Activated naive CD8-positive, alpha-beta T cell treated with anti-CD3 and anti-CD28 coated beads, Interleukin-2, amount 10 ng/mL, durations not matched to agents 7 days and 5 days (primary cell): ENCODE measurements around the gene CCS. TPM values are rescaled to one million over a fixed set of nuclear protein-coding genes. Genes with fewer than 3 reads are reported as not detected.
"Not testable (repeated sequence)": the region's sequence is repeated elsewhere in the genome, so short reads cannot be mapped to it uniquely, and the experiment has no call there.

ENCODE experiments used
- ATAC-seq: fragments of 150-1000 bp; cut with Tn5 transposase; one replicate; pipeline ENCODE4 v1.10.0; 2021; ENCODE audit warnings: low read depth, moderate library complexity
- POLR2A ChIA-PET: fragments of 350-600 bp; sonication (Branson Sonifier 250); formaldehyde crosslinking; loops from one replicate; lab custom pipeline; 2021; ENCODE audit warnings: antibody characterized with exemption; lab: Charles Lee
- DNase-seq: peaks from one replicate; pipeline ENCODE4 v3.0.0; 2021
- H3K27ac Mint-ChIP-seq: one replicate; pipeline ENCODE4 v1.8.0; 2022; ENCODE audit warnings: mild to moderate bottlenecking, mixed read lengths
- H3K27me3 Mint-ChIP-seq: one replicate; pipeline ENCODE4 v1.8.0; 2022; ENCODE audit warnings: mild to moderate bottlenecking, moderate library complexity, mixed read lengths
- H3K36me3 Mint-ChIP-seq: one replicate; pipeline ENCODE4 v1.8.0; 2021; ENCODE audit warnings: mild to moderate bottlenecking, mixed read lengths
- H3K4me1 Mint-ChIP-seq: one replicate; pipeline ENCODE4 v1.8.0; 2021; ENCODE audit warnings: mixed read lengths
- H3K4me3 Mint-ChIP-seq: one replicate; pipeline ENCODE4 v1.8.0; 2022; ENCODE audit warnings: mild to moderate bottlenecking, moderate library complexity, mixed read lengths
- H3K9me3 Mint-ChIP-seq: one replicate; pipeline ENCODE4 v1.8.0; 2021; ENCODE audit warnings: mixed read lengths
- total RNA-seq, 2 experiments: library from RNA; stranded (reverse); gene quantifications; one replicate each; pipeline ENCODE4 v1.2.3, GENCODE V29; 2021

CCS gene
- total RNA-seq, 2 experiments from 2014 or later = 46.6 to 47.5 TPM

DNA sequence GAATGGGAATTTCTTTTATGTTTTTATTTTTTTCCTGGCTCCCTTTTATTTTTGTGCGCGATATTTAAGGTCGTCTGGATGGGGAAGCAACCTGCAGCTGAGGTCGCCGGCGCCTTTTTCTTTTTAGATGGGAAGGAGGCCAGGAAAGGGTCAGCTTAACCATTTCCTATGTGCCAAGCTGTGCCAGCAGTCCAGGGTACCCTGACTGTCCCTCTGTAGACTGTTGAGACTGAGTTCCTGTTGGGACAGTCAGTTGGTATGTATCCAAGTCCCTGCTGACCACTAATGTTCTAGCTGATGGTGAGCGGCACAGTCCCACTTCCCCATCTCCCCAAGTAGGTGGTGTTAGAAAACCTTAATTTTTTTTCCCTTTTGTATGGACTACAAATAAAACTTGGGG lies 33.9 kb downstream of the CCS start:
- peaks cover 32% of the 10 kb centered on the region for H3K4me1 Mint-ChIP-seq
- ATAC-seq (no peak), DNase-seq (no peak)
- H3K9me3 Mint-ChIP-seq = no peaks in the 10 kb centered on the region
- POLR2A ChIA-PET = interaction anchor here (0.9 to 2.5 kb wide), 3 partner anchors 8 to 11 kb away, joined by 4 to 13 read pairs (median 4); partner anchors contain the start of gene RBM4
- no peak overlapping the region for H3K4me3 Mint-ChIP-seq
- peaks cover 48% of the 10 kb centered on the region for H3K36me3 Mint-ChIP-seq
- no peaks in the 10 kb centered on the region for H3K27me3 Mint-ChIP-seq
- no peak overlapping the region for H3K27ac Mint-ChIP-seq

DNA sequence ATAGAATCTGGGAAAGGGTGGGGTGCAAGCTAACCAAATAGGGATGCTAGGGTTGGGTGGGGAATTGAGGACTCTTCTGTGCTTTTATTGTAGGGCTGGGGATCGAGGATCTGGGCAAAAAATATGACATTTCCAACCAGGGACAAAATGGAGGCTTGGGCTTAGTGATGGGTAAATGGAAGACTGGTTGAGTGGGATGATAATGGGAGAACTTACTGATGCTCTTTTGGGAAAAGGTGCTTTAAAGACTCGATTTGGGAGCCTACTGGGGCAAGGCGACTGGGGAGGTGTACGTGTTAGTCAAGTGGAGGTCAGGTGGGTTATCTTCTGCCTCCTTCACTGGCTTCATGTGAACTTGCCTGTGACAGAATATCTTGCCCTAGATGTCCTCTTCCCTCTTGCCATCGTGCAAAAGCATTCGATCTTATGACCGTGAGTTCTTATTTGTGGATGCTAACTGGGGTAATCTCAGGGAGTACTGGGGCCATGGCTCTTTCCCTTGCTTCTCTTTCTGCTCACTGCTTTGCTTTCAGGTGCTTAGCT lies 35.1 kb downstream of the CCS start:
- peaks cover 46% of the 10 kb centered on the region for H3K36me3 Mint-ChIP-seq
- H3K4me3 Mint-ChIP-seq = no peak overlapping the region
- no peaks in the 10 kb centered on the region for H3K27me3 Mint-ChIP-seq
- peaks cover 23% of the 10 kb centered on the region for H3K4me1 Mint-ChIP-seq
- DNase-seq = no peak
- H3K27ac Mint-ChIP-seq = no peak overlapping the region
- H3K9me3 Mint-ChIP-seq = no peaks in the 10 kb centered on the region
- POLR2A ChIA-PET = interaction anchor here (1.4 to 2.5 kb wide), 2 partner anchors 9 kb away, joined by 6 to 13 read pairs; partner anchors contain the start of gene RBM4
- no peak for ATAC-seq

DNA sequence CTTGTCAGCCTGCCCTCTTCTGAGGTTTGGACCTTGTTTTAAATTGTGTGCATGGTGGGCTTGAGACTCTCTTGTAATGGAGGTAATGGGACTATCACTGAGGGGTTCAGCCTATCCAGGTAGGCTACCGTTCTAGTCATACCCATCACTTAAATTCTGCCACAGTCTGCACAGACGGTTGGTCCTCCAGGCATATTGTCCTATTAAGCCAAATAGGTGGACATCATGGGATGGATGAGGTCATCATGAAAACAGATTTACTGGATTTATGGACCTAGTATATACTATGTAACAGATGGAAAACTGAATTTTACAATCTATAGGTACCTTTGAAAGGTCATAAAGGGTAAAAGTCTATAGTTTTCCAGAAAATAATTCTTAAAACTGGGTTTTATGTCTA lies 36.4 kb downstream of the CCS start:
- H3K36me3 Mint-ChIP-seq = peaks cover 39% of the 10 kb centered on the region
- H3K27me3 Mint-ChIP-seq = no peaks in the 10 kb centered on the region
- POLR2A ChIA-PET = interaction anchor here (1.4 to 2.5 kb wide), 2 partner anchors 8 to 10 kb away, joined by 6 to 13 read pairs; partner anchors contain the start of gene RBM4
- ATAC-seq (no peak), DNase-seq (no peak)
- H3K4me3 Mint-ChIP-seq = no peak overlapping the region
- H3K9me3 Mint-ChIP-seq = no peaks in the 10 kb centered on the region
- peaks cover 13% of the 10 kb centered on the region for H3K4me1 Mint-ChIP-seq
- no peak overlapping the region for H3K27ac Mint-ChIP-seq

DNA sequence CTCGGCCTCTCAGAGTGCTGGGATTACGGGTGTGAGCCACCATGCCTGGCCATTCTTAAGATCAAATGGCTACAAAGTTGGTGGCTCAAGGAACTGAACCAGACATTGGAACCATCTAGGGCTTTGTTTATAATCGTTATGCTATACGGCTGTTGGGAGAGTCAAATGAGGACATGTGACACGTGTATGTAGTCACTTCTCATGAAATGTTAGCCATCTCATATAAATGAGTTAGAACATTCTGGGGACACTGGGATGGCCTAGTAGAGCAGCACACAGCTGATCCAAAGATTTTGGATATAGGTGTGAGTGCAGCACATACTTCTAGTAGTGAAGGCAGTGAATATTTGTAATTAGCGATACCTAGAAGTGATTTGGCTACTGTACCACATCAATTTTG lies 38.9 kb downstream of the CCS start:
- Mint-ChIP-seq H3K4me3 (no peak overlapping the region), H3K27me3 (no peaks in the 10 kb centered on the region), H3K36me3 (peaks cover 40% of the 10 kb centered on the region), H3K4me1 (peaks cover 13% of the 10 kb centered on the region), H3K9me3 (no peaks in the 10 kb centered on the region), H3K27ac (no peak overlapping the region)
- no peak for ATAC-seq
- POLR2A ChIA-PET = interaction anchor here (1.0 to 11.7 kb wide), 2 partner anchors 11 to 17 kb away, joined by 5 to 211 read pairs; partner anchors contain the start of gene RBM14
- no peak for DNase-seq

DNA sequence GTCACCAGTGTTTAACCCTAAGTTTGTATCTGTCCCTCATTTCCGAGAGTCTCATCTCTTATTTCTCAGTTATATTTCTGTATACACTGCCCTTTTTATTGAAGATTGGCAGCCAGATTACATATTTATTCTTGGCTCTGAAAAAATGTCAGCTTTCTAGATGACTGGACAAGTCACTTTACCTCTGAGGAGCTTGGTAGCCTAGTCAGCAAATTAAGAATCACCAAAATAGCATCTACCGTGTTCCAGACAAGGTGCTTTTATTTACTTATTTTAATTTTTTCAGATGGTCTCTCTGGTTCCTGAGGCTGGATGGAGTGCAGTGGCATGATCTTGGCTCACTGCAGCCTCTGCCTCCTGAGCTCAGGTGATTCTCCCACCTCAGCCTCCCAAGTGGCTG lies 40.0 kb downstream of the CCS start:
- ATAC-seq = no peak
- Mint-ChIP-seq H3K27me3 (no peaks in the 10 kb centered on the region), H3K9me3 (no peaks in the 10 kb centered on the region), H3K4me1 (peaks cover 19% of the 10 kb centered on the region), H3K36me3 (peaks cover 34% of the 10 kb centered on the region), H3K4me3 (no peak overlapping the region), H3K27ac (no peak overlapping the region)
- no peak for DNase-seq
- POLR2A ChIA-PET = interaction anchor here (11.7 kb wide), 1 partner anchor 12 kb away, joined by 211 read pairs; the partner anchor contains the start of gene RBM14

DNA sequence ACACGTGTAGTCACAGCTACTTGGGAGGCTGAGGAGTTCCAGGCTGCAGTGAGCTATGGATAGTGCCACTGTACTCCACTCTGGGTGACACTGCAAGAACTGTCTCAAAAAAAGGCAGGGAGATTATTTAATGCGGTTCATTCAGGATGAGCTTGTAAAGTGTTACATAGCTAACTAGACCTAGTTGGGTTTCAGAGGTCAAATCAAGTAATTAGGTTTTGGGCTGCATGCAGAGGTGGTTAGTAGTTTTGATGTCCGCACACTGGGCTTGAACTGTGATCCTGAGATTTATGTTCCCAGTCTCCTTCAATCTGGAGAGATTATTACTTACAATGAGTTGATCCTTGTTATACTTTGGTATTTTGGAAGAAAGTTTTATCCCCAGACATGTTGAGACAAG lies 43.4 kb downstream of the CCS start:
- Mint-ChIP-seq H3K27ac (no peak overlapping the region), H3K36me3 (peaks cover 31% of the 10 kb centered on the region), H3K4me1 (peaks cover 34% of the 10 kb centered on the region), H3K27me3 (no peaks in the 10 kb centered on the region), H3K4me3 (no peak overlapping the region), H3K9me3 (no peaks in the 10 kb centered on the region)
- DNase-seq = no peak
- POLR2A ChIA-PET = interaction anchor here (2.3 to 11.7 kb wide), 2 partner anchors 8 to 16 kb away, joined by 13 to 211 read pairs; partner anchors contain the start of gene RBM14
- no peak for ATAC-seq

DNA sequence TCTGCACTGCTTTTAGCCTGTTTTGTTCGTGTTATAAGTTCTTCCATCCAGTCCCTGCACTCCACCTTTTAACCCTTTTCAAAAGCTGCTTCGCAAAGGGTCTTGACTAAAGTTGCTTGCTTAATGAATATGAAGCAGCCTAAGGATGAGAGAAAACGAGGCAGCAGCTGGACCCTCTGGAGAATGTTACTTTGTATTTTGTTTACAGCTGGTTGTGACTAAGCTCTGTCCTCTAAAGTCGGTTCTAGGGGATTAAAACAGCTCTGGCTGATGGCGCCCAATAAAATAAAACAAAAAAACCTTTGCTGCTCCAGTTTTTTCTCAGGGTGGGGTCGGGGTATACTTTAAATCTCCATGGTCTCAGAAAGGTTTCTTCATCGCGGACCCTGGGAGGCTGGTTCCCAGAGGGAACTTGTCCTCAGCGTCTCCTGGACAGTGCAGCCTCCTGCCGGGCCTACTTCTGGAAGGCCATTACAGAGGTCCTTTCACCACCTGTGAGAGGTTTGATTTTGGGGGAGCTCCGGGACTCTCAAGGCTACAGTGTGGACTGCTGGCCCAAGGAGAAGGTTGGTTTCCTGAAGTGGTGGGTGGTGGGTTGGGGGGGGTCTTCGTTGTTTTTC lies 44.7 kb downstream of the CCS start:
- H3K4me3 Mint-ChIP-seq = peak overlapping the region; percentile 91
- H3K9me3 Mint-ChIP-seq = no peaks in the 10 kb centered on the region
- H3K27me3 Mint-ChIP-seq = no peaks in the 10 kb centered on the region
- peak overlapping the region; percentile 92 for H3K27ac Mint-ChIP-seq
- POLR2A ChIA-PET = interaction anchor here (0.5 to 11.7 kb wide), 18 partner anchors 10 to 274 kb away, joined by 3 to 211 read pairs (median 6); partner anchors contain the start of genes DPP3, PELI3, RBM14 and RBM4B
- DNase-seq (no peak), ATAC-seq (no peak)
- peaks cover 43% of the 10 kb centered on the region for H3K4me1 Mint-ChIP-seq
- peaks cover 36% of the 10 kb centered on the region for H3K36me3 Mint-ChIP-seq

DNA sequence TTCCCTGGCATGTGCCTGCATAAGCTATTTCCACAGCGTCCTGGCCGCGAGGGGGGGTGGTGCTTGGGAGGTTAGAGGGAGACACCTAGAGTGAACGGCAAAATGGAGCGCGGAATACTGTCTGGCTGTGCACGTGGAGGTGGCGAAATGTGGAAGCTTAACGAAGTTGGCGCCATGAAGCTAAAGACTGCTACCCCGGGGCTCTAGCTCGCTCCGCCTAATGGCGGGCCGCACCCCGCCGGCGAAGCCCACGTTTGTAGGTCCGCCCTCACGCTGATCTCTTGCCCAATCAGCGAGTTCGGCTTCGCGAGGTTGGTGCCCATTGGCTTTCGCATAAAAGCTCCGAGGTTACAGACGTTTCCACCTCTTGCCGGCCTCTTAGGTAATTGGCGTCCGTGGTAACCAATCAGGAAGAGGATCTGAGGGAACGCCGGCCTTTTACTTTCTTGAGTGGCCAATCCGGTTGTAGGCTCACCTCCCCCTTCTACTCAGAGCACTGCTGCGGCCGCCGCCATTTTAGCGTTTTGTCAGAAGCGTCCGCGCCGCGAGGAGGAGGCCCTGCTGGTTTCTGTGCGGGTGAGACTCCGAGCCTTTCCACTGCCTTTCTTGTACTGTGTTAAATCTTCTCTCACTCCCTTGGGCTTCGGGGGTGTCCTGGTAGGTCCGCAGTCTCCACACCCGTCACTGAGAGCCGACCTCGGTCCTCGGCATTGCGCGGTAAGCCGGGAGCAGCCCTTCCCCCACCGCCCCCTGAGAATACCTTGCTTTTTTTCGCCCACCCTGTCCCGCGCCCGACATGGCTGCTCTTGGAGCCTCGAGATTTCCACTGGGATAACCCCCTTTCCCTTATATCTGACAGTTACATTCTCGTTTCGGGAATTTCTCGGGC lies 45.4 kb downstream of the CCS start, which contains the start of gene RBM4:
RBM4 (plus strand) TSS at position 527 of the 889 bp plus-strand sequence. CDS start 1,009 bp downstream, outside the sequence.
- Mint-ChIP-seq H3K4me1 (peaks cover 51% of the 10 kb centered on the region), H3K9me3 (no peaks in the 10 kb centered on the region), H3K27me3 (no peaks in the 10 kb centered on the region), H3K4me3 (peak within 1 kb of the TSS; percentile 91), H3K36me3 (peaks cover 43% of the 10 kb centered on the region), H3K27ac (peak within 1 kb of the TSS; percentile 92)
- POLR2A ChIA-PET = interaction anchor here (0.5 to 11.7 kb wide), 21 partner anchors 10 to 299 kb away, joined by 3 to 211 read pairs (median 6); partner anchors contain the start of genes ACTN3, DPP3, PELI3 and RBM14
- DNase-seq (peak; percentile 90), ATAC-seq (peak; percentile 95)

DNA sequence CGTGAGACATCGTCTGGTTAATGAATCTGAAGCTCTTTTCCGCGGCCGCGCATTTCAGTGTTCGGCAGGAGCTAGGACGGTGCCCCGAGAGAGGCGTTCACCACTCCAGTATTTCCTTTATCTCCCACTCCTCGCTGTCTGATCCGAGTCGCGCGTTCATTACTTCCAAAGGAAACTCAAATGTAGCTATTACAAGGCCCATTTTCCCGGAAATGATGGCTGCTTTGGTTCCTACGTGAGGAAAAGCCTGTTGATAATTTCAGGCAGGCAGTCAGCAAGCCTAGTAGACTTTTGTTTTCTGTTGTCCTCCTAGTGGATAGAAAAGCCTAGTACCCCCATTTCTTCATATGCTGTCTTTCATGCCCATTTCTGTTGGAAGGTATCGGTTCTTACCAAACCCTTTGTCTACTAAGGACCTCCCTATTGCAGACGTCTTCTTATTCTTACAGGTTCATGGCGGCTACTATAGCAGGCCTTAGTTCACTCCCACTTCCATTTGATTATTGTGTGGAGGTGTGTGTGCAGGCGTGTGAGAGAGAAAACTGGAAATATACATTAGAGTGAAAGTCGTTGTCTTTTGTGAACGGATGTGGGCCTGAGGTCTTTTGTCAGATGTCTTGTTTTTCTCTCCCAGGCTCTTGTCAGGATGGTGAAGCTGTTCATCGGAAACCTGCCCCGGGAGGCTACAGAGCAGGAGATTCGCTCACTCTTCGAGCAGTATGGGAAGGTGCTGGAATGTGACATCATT lies 46.3 kb downstream of the CCS start:
- DNase-seq = no peak
- Mint-ChIP-seq H3K4me3 (peak overlapping the region; percentile 91), H3K4me1 (peaks cover 53% of the 10 kb centered on the region), H3K27me3 (no peaks in the 10 kb centered on the region), H3K9me3 (no peaks in the 10 kb centered on the region), H3K36me3 (peaks cover 44% of the 10 kb centered on the region), H3K27ac (peak overlapping the region; percentile 92)
- peak; percentile 2 for ATAC-seq
- POLR2A ChIA-PET = interaction anchor here (0.6 to 11.7 kb wide), 13 partner anchors 10 to 300 kb away, joined by 3 to 211 read pairs (median 6); partner anchors contain the start of genes ACTN3, DPP3, RBM14 and RBM4B

DNA sequence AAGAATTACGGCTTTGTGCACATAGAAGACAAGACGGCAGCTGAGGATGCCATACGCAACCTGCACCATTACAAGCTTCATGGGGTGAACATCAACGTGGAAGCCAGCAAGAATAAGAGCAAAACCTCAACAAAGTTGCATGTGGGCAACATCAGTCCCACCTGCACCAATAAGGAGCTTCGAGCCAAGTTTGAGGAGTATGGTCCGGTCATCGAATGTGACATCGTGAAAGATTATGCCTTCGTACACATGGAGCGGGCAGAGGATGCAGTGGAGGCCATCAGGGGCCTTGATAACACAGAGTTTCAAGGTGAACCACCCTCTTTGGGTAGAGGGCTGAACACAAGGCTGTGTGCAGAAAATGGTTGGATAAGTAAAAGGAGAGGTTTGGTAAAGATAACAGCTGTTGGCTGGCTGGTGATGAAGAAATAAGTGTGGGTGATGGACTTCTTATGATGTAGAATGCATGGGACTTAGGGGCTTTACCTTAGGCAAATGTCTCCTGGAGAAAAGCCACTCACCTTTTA lies 46.9 kb downstream of the CCS start:
- not testable (repeated sequence) for DNase-seq, H3K27me3 Mint-ChIP-seq, H3K9me3 Mint-ChIP-seq, ATAC-seq
- peaks cover 59% of the 10 kb centered on the region for H3K4me1 Mint-ChIP-seq
- peak overlapping the region; percentile 91 for H3K4me3 Mint-ChIP-seq
- POLR2A ChIA-PET = interaction anchor here (1.2 to 11.7 kb wide), 5 partner anchors 9 to 94 kb away, joined by 5 to 211 read pairs (median 14); partner anchors contain the start of genes ACTN3, RBM14, RBM4B and ZDHHC24
- H3K36me3 Mint-ChIP-seq = peaks cover 44% of the 10 kb centered on the region
- H3K27ac Mint-ChIP-seq = peak overlapping the region; percentile 92

DNA sequence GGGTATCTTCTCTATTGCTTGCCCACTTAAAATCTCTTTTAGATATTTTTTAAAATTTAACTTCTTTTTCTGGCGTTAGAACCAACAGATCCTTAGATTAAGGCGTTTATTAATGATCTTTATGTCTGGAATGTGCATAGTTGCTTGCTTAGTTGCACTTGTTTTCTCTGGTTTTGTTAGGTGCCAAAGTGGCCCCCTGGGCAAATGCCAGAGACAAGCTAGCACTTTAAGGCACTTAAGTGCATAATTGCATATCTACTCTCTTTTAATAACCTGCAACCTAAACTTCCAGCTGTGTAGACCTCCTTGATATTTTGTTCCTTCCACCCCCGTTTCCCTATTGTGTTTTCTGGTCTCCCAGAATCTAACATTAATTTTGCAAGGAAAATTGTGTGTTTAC lies 48.8 kb downstream of the CCS start:
- Mint-ChIP-seq H3K36me3 (peaks cover 63% of the 10 kb centered on the region), H3K27ac (peak overlapping the region; percentile 49), H3K4me3 (peak overlapping the region; percentile 91), H3K27me3 (no peaks in the 10 kb centered on the region), H3K4me1 (peaks cover 72% of the 10 kb centered on the region), H3K9me3 (no peaks in the 10 kb centered on the region)
- ATAC-seq (no peak), DNase-seq (no peak)
- POLR2A ChIA-PET = interaction anchor here (1.7 kb wide), 1 partner anchor 25 kb away, joined by 5 read pairs; no protein-coding TSS in a partner anchor
